ENCODE results near the gene PSORS1C2. TPM values are rescaled to one million over a fixed set of nuclear protein-coding genes. Genes with fewer than 3 reads are reported as not detected.

Gene PSORS1C2
- total and polyA plus RNA-seq, 2 donors (not counting 1 experiment from before 2014, with no cell fraction given): not detected

GRCh38 chr6:31103136-31103535 lies 35.7 kb downstream of the PSORS1C2 start:
- peaks cover 4% of the 10 kb centered on the region for H3K27me3 ChIP-seq (ENCODE audit: control insufficient read depth, insufficient read depth, low read length)
- no peak overlapping the region for H3K9ac ChIP-seq (ENCODE audit: insufficient read depth, low read length)
- no peak overlapping the region for H3K4me3 ChIP-seq (replicated peaks in 1 of 4; ENCODE audit: control extremely low read depth in 1 of 4, insufficient read depth in 1 of 4, low read depth in 3 of 4, low read length in 4 of 4)
- H3K79me2 ChIP-seq (ENCODE audit: control insufficient read depth, insufficient read depth, low read length): no peaks in the 10 kb centered on the region
- no peak for TF ChIP-seq EZH2 (IDR thresholded peaks at IDR 0.05; ENCODE audit: low read length, missing control alignments)
- no peak for TF ChIP-seq CTCF (conservative IDR thresholded peaks at IDR 0.05 in 1 of 2, IDR thresholded peaks at IDR 0.05 in 1 of 2; ENCODE audit: low read depth in 1 of 2, low read length in 2 of 2)
- no peaks in the 10 kb centered on the region for H3K4me1 ChIP-seq (ENCODE audit: control insufficient read depth, extremely low read depth, insufficient read depth, low read length)
- H4K20me1 ChIP-seq (ENCODE audit: control insufficient read depth, extremely low read depth, insufficient read depth, low read length): no peaks in the 10 kb centered on the region
- H2AFZ ChIP-seq (ENCODE audit: low read length): no peak overlapping the region
- no peaks in the 10 kb centered on the region for H3K9me3 ChIP-seq (ENCODE audit: control insufficient read depth, insufficient read depth, low read depth, low read length)
- DNase-seq (ENCODE audit: low read depth in 2 of 2): no peak
- H3K36me3 ChIP-seq (ENCODE audit: control insufficient read depth, insufficient read depth, low read length): no peaks in the 10 kb centered on the region
- H3K4me2 ChIP-seq (ENCODE audit: extremely low read depth, insufficient read depth, low read length): no peak overlapping the region
- no peak overlapping the region for H3K27ac ChIP-seq (ENCODE audit: insufficient read depth, low read length)

DNA sequence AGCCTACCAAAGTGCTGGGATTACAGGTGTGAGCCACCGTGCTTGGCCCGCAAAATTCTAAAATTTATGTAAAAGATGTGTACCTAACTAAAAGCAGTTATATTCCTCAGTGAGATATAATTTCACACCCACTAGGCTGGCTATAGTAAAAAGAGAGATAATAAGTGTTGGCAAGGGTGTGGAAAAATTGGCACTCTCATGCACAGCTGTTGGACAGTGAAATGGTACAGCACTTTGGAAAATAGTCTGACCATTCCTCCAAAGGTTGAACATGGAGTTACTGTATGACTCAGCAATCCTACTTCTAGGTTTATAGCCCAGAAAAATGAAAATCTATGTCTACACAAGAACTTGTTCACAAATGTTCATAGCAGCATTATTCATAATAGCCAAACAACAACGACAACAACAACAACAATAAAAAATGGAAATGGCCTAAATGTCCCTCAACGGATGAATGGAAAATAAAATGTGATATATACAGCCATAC lies 40.4 kb downstream of the PSORS1C2 start:
- Histone ChIP-seq H3K36me3 (ENCODE audit: control insufficient read depth, insufficient read depth, low read length) (no peaks in the 10 kb centered on the region), H3K9me3 (ENCODE audit: control insufficient read depth, insufficient read depth, low read depth, low read length) (no peaks in the 10 kb centered on the region), H3K9ac (ENCODE audit: insufficient read depth, low read length) (no peak overlapping the region), H4K20me1 (ENCODE audit: control insufficient read depth, extremely low read depth, insufficient read depth, low read length) (no peaks in the 10 kb centered on the region), H3K79me2 (ENCODE audit: control insufficient read depth, insufficient read depth, low read length) (no peaks in the 10 kb centered on the region), H3K27me3 (ENCODE audit: control insufficient read depth, insufficient read depth, low read length) (no peaks in the 10 kb centered on the region), H3K4me3 (replicated peaks in 1 of 4; ENCODE audit: control extremely low read depth in 1 of 4, insufficient read depth in 1 of 4, low read depth in 3 of 4, low read length in 4 of 4) (no peak overlapping the region), H3K4me2 (ENCODE audit: extremely low read depth, insufficient read depth, low read length) (no peak overlapping the region), H3K27ac (ENCODE audit: insufficient read depth, low read length) (no peak overlapping the region), H3K4me1 (ENCODE audit: control insufficient read depth, extremely low read depth, insufficient read depth, low read length) (no peaks in the 10 kb centered on the region), H2AFZ (ENCODE audit: low read length) (no peak overlapping the region)
- no peak for DNase-seq (ENCODE audit: low read depth in 2 of 2)
- TF ChIP-seq CTCF (conservative IDR thresholded peaks at IDR 0.05 in 1 of 2, IDR thresholded peaks at IDR 0.05 in 1 of 2; ENCODE audit: low read depth in 1 of 2, low read length in 2 of 2) (no peak), EZH2 (IDR thresholded peaks at IDR 0.05; ENCODE audit: low read length, missing control alignments) (no peak)

DNA sequence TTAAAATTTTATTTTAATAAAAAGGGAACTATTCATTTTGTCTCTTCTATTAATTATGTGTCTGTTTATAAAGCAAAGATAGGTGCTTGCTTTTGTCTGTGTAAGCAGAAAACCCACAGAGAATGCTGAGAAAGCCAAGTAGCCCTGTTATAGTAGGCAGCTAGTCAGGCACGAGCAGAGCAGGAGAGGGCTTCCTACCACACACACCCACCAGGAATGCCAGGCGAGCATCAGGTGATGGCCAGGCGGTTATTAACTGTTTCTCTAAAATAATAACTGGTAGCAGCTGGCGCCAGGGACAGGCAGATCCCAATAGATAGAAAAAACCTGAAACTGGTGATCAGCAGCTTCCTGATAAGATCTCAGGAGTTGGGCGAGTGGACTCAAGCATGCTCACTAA lies 42.2 kb downstream of the PSORS1C2 start:
- Histone ChIP-seq H3K79me2 (ENCODE audit: control insufficient read depth, insufficient read depth, low read length) (no peaks in the 10 kb centered on the region), H3K4me3 (replicated peaks in 1 of 4; ENCODE audit: control extremely low read depth in 1 of 4, insufficient read depth in 1 of 4, low read depth in 3 of 4, low read length in 4 of 4) (no peak overlapping the region), H3K4me2 (ENCODE audit: extremely low read depth, insufficient read depth, low read length) (no peak overlapping the region), H3K9me3 (ENCODE audit: control insufficient read depth, insufficient read depth, low read depth, low read length) (no peaks in the 10 kb centered on the region), H3K36me3 (ENCODE audit: control insufficient read depth, insufficient read depth, low read length) (no peaks in the 10 kb centered on the region), H3K27ac (ENCODE audit: insufficient read depth, low read length) (no peak overlapping the region), H3K27me3 (ENCODE audit: control insufficient read depth, insufficient read depth, low read length) (no peaks in the 10 kb centered on the region), H2AFZ (ENCODE audit: low read length) (no peak overlapping the region), H3K4me1 (ENCODE audit: control insufficient read depth, extremely low read depth, insufficient read depth, low read length) (no peaks in the 10 kb centered on the region), H3K9ac (ENCODE audit: insufficient read depth, low read length) (no peak overlapping the region), H4K20me1 (ENCODE audit: control insufficient read depth, extremely low read depth, insufficient read depth, low read length) (no peaks in the 10 kb centered on the region)
- DNase-seq (ENCODE audit: low read depth in 2 of 2): no peak
- TF ChIP-seq EZH2 (IDR thresholded peaks at IDR 0.05; ENCODE audit: low read length, missing control alignments): no peak
- TF ChIP-seq CTCF (conservative IDR thresholded peaks at IDR 0.05 in 1 of 2, IDR thresholded peaks at IDR 0.05 in 1 of 2; ENCODE audit: low read depth in 1 of 2, low read length in 2 of 2): no peak

All from fibroblast of lung (primary cell).